C1 segment of cervical spinal cord (tissue), 14 donors: Measurements from ENCODE around the gene PRLR.
"Not testable (repeated sequence)": the region's sequence is repeated elsewhere in the genome, so short reads cannot be mapped to it uniquely, and the experiment has no call there.

Experiments used
- DNase-seq, 14 donors: peaks; one replicate each; lab custom pipeline; 2025; lab: John Stamatoyannopoulos, UW

The PRLR gene

DNA sequence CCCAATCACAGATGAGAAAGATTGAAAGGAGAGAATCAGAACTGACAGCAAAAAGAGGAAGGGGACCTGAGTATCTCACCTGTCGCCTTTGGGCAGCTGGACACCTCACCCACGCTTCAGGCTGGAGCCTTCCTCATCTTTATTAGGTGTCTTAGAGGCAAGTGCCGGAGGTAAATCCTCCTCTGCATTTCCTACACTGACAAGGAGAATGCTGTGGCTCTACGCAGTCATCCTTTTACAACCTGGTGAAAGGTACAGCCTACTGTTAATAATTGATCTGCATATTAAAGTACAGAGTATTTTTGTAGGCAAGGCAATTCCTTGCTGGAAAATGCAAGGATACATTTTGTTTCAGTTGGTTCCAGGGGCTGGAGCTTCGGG is 34.8 kb downstream of the PRLR start:
- DNase-seq: no peak

DNA sequence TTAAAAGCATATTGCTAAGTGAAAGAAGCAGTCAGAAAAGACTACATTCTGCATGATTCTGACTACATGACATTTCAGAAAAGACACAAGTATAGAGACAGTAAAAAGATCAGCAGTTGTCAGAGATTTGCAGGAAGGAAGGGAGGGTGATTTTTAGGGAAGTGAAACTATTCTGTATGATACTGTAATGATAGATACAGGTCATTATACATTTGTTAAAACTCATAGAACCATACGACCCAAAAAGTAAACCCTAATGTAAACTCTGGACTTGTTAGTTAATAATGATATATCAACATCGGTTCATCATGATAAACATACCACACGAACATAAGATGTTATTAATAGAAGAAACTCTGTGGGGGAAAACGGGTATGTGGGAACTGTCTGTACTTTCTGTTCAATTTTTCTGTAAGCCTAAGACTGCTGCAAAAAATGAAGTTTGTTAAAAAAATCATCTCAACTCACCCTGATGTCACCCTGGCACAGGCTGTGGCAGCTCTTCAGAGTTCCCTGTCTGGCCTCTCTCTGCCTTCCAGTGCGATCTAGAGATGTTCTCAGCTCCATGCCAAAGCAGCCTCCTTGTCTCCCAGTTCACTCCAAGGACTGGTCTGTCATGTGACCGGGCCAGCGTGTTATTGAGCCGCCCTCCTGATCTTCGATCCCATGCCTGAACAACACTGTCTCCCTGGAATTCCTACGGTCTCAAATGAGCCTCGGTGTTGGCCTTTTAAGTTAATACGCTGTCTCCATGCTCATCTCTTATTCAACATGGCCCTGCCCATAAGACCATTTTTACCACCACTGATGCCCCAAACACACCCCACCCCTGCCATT is 35.4 kb downstream of the PRLR start:
- no peak for DNase-seq

- DNase-seq: no peak
These were observed 37.8 kb downstream of the PRLR start for GRCh38 chr5:35192506-35192905.

DNA sequence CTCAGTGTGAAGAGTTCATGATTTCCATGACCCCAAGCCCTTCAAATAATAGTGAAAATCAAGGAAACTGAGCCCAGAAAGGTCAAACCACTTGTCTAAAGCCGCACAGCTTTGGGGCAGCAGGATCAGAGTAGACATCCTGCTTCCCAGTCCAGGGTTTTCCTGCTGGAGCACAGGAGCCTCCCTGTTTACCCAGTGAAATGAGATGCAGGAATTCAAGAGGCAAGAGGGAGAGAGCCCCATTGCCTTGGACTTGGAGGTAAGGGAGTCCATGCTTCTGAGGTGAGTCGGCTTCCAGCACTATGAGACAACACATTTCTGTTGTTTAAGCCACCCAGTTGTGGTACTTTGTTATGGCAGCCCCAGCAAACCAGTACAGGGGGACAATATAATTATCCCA is 40.5 kb downstream of the PRLR start:
- DNase-seq: not testable (repeated sequence)

DNA sequence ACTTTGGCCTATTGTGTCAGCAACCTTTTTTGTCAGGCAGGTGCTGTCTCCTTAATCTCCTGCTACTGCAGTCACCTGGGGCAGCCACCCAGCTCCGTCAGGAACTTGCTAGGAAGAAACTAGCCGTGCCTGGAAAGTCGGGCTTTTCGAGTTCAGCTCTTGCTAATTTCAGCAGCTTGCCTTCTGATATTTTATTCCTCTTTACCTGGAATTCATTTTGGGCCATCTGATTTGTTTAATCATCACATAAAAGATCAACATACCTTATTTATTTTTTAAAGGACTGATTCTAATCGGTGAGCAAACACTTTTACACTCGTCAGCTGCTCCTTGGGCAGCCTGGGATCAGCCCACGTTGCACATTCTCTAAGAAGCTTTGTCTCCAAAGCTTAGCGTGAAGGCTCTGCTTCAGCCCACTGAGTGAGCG is 42.2 kb downstream of the PRLR start:
- DNase-seq: no peak

DNA sequence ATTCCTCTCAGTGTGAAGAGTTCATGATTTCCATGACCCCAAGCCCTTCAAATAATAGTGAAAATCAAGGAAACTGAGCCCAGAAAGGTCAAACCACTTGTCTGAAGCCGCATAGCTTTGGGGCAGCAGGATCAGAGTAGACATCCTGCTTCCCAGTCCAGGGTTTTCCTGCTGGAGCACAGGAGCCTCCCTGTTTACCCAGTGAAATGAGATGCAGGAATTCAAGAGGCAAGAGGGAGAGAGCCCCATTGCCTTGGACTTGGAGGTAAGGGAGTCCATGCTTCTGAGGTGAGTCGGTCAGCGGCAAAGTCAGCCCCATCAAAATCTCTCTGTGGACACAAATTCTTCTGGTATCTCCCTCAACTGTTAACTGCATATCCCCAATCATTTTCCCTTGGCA is 42.7 kb downstream of the PRLR start:
- not testable (repeated sequence) for DNase-seq

GRCh38 chr5:35186749-35187148 is 43.5 kb downstream of the PRLR start:
- no peak for DNase-seq

DNA sequence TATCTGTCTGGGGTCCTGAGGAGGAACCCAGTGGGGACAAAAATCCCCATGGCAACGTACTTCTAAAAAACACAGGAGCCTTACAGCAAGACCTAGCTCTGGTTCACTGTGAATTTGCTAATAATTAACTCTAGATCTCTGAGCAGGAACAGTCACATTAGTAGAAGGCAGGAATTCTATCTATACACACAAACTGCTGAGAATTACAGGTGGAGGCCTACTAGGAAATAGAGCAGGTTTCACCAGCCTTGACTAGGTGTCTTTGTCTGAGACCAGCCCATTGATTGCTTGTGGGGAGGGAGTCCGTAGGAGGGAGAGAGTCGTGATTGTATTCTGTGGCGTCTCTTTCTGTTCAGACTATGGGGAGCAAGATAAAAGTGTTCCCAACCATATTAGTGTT is 44.8 kb downstream of the PRLR start:
- DNase-seq: no peak

DNA sequence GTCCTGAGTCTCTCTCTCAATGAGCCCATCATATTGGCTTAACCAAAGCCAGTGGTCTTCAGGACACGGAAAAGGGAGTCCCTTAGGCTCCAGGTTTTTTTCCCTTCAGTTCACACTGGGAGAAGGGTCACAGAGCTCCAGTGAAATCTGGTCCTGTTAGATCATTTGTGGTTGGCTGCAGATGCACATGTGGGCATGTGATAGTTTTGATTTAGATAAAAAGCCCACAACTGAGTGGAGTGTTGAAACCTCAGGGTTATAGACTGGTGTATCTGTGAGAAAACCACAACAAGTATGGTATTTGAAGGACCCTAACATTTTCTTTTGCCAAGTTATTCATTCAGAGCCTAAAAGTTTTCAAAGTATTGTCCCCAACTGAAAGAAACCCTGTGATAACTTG is 46.7 kb downstream of the PRLR start:
- no peak for DNase-seq

DNA sequence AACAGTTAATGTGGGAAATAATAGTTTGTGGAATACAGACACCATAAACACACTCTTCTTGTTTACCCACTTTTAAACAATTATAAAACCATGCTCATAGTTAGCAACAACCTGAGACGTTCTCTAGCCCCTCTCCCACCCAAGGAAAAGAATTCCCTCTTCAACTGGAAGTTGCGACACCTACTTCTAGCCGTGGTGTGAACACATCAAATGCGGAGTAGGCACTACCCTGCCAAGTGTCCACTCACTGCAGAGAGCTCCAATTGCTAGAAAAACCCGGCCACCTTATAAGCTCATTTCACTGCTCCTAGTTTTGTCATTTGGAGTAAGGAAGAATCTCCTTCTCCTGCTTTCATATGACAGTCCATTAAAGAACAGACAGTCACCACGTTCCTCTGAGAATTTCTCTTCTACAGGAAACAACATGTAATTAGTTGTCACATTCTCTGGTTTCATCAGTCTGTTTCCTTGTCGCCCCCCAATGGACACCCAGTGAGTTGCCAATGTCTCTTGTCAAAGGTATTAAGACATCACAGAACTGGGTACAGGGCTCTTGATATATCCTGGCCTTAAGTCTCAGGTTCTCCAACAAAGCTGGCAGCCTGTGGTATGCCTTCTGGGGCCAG is 47.3 kb downstream of the PRLR start:
- peak in 1 of 14 donors; percentile 6 for DNase-seq

- no peak for DNase-seq
These were observed 47.8 kb downstream of the PRLR start for GRCh38 chr5:35182486-35182885.

- DNase-seq: no peak
These were observed 50.2 kb downstream of the PRLR start for GRCh38 chr5:35180046-35180445.

- DNase-seq: no peak
These were observed 52.5 kb downstream of the PRLR start for GRCh38 chr5:35177783-35178182.

DNA sequence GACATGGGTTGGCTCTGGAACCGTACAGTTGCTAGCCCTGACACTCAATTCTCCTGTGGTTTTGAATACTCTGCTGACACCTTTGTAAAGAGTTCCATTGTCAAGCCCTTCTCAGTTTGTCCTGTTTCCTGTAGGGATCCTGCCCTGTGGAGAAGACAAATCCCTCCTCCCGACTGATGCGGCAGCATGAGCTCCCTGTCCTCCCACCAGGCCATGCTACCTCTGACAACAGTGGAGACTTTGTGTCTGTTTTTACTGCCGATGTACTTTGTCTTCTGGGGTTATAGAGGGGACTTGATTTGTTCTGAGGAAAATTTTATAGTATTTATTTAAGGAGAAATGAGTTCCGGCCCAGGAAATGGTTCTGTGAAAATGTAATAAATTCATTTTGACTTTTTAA is 57.8 kb downstream of the PRLR start:
- no peak for DNase-seq

DNA sequence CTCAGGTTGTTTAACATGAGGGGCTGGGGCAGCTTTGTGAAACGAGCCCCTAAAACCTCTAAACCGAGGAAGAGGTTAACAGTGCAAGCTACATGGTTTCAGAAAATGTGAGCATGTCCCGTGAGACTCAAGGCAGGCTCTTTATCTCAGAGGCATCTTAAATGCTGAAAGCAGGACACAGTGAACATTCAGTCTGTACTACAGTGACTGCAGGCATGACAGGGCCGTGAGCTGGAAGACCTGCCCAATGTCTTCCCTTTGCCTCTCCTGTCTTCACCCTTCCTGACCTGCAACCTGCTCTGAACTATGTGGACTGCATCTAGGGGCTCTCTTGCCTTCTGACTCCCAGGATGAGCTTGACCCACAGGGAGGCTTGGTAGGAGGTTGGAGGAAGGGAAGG is 58.3 kb downstream of the PRLR start:
- DNase-seq: no peak

DNA sequence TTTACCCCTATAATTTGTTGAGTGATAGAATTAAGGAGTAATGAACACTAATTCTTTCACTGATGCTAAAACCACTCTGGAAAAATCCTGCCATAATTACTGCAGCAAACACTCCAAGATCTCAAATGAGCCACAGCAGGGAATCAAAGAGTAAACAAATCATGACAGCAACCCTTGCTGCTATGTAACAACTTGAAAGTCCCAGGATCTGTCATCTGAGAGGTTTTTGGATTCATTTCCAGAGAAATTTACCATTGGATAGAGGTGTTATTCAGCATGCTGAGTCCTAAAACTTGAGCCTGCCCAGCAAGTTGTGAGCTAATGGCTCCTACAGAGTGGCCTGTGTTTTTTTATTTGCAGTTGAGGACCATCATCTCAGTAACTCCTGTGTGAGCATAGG is 59.2 kb downstream of the PRLR start:
- DNase-seq: no peak

DNA sequence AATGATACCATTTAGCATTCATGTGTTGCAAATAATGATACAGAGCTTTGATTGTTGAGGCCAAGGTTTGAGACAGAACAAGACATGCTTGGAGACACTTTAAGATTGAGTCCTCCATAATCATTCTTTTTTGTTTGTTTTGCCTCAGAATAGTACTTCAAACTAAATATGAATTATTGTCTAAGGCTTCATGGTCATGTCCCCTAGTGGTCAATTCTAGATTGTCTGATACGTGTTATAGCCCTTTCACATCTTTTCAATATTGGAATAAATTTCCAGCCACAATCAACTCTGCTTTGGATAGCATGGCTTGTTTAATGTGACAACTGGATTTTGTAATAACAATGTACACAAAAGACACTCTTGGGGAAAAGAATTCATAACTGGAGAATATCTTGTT is 64.2 kb downstream of the PRLR start:
- DNase-seq: no peak

DNA sequence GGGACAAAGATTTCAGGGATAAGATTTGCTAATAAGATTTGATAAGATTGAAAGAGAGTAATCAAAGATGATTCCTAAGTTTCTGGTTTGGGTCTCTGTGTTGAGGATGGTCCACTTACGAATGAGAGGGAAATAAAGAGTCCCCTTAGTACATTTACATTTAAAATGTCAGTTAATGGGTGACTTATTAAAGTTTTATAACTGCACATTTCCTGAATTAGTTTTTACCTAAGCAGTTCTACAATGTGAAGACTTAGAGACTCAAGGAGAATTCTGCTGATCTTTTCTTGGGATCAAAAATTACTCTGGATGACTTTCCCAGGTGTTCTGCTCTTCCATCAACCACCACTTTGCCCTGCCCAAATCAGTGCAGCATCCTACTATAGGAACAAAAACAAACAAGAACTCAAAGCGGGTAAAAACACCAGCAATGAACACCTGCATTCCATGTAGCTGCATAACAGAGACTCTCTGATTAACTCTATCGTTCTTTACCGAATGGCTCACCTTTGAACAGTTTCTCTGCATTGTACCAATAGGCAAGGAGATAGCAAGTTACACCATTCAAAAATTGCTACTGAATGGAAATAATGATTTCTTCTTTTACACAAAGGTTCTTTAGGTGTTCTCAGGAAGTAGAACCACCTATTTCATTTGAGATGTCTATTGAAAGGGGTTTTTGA is 65.3 kb downstream of the PRLR start:
- DNase-seq: no peak

- no peak for DNase-seq
These were observed 66.6 kb downstream of the PRLR start for GRCh38 chr5:35163710-35164033.

DNA sequence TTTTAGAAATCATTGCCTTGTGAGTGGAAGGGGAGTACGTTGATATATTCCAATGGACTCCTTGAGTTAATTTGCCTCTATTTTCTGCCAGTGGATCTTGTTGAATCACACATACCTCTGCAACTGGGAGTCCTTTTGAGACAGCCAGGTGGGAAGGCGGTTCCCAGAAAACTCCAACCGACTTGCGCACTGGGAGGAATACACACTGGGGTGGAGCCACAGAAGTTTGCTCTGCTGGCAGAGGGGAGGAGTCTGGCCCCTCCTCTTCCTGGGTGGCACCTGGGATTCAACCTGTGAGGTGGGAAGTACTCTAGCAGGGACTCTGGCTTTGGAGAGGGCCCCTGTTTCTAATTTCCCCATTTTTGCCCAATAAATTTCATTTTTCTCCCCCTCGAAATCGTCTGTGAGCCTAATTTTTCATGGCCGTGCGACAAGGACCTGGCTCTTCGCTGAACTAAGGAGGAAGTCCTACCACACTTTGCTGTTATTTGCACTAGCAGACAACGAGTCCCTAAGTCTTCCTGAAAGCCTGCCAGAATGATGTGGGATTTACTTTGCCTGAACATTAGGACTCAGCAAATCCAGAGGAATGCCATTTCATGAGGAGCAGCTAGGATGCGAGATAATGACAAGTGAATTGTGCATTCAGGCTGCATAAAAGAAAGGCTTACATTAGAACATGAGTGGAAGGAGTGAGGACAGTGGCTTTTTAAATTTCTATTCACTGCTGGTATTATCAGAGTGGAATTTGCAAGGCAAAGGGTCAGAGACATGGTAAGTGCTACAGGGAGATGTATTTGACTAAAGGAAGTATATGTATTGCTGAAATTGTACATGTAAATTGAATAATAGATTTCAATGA is 67.2 kb downstream of the PRLR start:
- no peak for DNase-seq

DNA sequence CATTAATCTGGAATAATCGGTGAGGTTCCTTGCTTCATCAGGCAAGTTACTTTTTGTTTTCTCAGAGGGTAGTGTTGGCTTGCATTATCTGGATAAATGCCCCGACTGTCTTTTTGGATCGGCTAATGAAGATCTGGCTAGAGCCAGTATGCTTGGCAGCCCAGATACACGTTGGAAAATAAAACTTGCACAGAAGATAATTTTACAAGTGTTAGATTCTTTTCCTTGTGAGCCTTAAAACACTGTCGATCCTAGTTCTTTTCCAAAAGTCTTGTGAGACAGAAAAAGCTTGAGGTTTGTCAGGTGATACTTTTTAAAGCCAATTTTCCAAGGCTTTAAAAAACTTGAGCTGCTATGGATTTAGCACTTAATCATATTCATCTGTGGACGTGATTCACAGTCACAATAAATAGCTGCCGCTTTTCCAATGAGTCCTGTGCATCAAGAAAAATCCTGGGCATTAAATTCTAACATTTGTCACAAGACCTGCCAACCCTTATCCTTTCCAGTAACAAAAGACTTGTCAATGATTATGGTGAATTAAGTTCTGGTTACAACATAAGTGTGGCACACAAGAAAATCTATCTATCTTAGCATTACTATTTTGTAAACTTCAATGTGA is 68.5 kb downstream of the PRLR start:
- DNase-seq: no peak
